Measurements from ENCODE around the gene CERS6.

The CERS6 gene

GRCh38 chr2:168443818-168444217 is 12.3 kb upstream of the CERS6 start:
- no peak for DNase-seq

DNA sequence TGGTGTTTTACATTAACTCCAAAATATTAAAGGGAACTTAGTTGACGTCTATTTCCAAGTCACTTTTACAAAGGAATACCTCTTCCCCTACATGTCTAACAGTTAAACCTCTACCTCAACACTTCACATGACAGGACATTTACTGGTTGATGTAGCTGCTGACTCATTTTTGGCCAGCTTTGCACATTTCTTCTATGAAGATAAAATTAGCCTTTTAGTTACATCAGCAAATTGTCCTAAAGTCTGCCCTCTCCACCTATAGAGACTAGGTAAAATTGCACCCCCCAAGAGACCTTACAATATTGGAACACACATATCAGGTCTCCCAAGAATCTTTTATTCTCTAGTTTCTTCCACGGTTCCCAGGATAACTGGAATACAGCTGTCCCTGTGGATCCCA is 10.1 kb upstream of the CERS6 start:
- no peak for DNase-seq

DNA sequence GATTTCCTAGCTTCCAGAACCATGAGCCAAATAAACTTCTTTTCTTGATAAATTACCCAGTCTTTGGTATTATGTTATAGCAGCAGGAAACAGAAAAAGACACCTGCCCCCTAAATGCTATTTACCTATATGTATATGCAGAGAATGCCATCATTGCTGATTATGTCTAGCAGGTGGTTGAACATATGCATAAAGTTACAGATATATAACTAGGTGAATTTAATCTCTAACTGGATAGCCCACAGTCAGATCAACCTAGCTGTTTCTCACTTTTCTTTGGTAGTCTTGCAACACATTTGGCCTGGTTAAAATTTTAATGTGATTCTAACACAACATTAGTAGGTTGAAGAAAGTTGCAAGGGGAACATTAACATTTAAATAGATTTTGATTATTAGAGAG is 7.1 kb upstream of the CERS6 start:
- no peak for DNase-seq

GRCh38 chr2:168449419-168449818 is 6.7 kb upstream of the CERS6 start:
- DNase-seq = no peak

DNA sequence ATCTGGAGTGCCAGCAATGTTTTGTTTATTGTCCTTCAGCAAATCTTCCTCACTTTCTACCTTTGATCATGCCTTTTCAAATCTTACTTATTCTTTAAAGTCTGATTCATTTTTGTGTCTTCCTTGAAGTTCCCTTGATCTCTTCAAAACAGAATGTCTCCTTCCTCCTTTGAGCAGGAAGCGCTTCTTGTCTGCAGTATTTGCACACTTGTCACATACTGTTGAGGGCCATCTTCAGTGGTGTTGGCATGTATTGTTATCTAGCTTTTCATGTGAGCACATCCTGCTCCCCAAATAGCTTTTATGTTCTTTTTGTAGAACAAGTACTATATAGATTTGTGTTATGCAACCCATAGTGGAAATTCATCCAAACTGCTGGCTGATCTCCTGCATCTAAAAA is 5.9 kb upstream of the CERS6 start:
- no peak for DNase-seq

DNA sequence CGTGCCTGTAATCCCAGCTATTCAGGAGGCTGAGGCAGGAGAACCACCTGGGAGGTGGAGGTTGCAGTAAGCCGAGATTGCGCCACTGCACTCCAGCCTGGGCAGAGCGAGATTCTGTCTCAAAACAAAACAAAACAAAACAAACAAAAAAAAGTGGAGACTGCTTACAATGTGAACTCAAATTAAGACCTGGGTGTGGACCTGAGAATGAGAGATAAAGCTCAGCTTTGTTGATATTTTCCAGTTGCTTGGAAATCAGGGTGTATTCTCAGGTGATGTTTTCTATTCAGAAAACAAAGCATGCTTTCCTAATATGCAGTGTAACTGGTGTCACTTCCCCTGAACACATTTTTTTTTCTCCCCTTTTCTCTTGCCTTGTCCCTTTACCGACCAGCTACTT is 5.3 kb upstream of the CERS6 start:
- DNase-seq = no peak

DNA sequence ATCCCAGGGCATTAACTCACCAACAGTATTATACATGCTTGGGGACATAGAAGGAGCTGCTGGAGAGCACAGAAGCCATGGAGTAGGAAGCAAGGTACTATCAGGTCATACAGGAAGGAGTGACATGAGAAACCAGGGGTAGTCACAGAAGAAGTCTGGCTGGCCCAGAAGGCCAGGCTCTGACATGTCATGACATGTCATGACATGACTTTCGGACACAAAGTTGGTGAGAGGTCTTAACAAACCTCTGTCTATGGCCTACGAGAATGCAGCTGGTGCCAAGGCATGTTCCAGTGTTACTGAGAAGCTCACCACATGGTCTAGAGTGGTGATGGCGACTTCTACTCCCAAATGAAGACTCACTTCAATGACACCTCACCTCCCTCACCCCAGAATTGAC is 3.3 kb upstream of the CERS6 start:
- DNase-seq = no peak

DNA sequence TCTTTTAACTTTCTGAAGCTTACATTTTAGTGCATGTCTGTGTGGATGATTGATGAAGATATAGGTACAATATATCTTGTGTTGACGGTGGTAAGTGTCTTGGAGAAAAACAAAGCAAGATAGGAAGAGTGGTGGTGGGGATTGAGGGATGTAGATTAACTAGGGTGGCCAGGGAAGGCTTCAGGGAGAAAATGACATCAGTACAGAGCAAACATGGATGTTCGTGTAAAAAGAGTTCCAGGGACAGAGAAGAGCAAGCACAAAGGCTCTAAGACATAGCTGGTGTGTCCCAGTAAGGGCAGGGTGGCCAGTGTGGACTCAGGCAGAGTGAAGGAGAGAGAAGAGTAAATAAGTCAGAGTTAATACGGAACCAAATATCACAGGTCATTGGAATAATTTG is 2.7 kb upstream of the CERS6 start:
- DNase-seq = no peak

- DNase-seq = no peak
These were observed 1.1 kb upstream of the CERS6 start for GRCh38 chr2:168454737-168455644.

- no peak for DNase-seq
These were observed 583 bp downstream of the CERS6 start for GRCh38 chr2:168456521-168457189.

DNA sequence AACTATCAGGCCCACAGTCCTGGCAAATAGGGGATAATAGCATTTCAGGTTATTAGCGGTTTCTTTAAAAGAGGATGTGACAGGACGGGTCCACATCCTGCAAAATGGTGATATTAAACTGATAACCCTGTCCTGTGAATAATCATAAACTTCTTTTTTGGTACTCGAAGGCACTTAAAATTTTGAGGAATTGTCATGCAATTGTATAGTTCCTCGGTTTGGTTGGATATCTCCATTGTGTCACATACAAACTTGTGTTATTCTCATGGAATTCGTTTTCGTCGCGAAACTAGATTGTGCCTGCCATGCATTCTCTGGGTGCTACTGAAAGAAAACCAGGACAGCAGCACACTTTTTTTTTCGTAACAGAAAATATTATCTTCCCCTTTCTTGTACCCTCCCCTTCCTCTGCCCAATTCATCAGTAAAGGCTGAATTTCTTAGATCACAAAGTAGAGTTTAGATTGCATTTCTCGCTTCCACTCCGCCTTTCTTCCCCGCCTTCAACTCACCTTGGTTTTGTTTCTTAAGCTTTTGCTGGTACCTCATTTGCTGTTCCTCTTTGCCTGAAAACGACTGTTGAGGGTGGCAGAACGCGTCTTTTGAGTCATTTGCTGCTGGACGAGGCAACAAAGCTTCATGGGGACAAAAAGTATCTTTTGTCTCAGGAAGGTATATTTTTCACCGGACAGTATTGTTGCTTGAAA is 1.3 kb downstream of the CERS6 start:
- DNase-seq = no peak

DNA sequence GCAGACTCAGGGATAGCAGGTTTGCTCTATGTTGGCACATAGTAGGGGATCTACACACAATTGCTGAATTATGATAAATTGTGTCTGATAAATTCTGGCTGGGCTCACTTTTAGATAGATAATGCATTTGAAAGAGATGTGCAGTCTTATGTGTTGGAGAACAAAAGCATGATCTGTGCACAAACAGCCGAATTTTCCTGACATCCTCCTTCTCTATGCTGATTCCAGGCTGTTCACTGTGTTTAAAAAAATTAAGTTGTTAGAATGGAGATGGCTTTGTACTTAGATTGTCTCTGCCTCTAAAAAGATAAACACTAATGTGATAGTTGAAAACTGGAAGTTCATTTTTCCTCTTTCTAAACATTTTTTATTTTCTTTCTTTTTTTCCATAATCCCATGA is 2.1 kb downstream of the CERS6 start:
- DNase-seq = no peak

GRCh38 chr2:168459256-168459655 is 3.2 kb downstream of the CERS6 start:
- DNase-seq = no peak

GRCh38 chr2:168460571-168460970 is 4.5 kb downstream of the CERS6 start:
- DNase-seq = no peak

- DNase-seq = no peak
These were observed 5.3 kb downstream of the CERS6 start for GRCh38 chr2:168461178-168461941.

- no peak for DNase-seq
These were observed 5.9 kb downstream of the CERS6 start for GRCh38 chr2:168461942-168462331.

DNA sequence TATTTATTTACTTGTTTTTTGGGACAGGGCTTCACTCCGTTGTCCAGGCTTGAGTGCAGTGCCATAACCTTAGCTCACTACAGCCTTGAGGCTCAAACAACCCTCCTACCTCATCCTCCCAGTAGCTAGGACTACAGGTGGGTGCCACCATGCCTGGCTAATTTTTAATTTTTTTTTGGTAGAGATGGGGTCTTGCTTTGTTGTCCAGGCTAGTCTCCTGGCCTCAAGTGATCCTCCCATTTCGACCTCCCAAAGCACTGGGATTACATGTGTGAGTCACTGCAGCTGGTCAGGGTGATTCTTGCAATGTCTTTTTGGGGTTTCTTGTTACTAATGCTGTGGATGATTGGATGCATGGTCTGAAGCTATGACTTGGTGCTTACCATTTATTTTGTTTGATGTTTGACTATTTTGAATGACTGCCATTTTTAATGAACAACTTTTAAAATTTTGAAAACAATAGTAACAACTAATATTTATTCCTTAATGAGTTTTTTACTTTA is 6.5 kb downstream of the CERS6 start:
- DNase-seq = no peak

DNA sequence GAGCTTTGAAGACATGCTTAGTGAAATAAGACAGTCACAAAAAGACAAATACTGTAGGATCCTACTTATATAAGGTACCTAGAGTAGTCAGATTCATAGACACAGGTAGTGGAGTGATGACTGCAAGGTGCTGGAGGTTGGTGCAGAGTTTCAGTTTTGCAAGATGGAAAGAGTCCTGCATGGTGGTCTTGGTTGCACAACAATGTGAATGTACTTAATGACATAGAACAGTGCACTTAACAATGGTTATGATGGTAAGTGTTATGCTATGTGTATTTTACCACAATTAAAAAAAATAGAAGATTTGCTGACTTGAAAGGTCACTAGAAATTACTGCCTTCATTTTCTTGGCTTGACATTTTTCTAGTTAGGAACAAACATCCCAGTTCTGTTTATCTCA is 9.5 kb downstream of the CERS6 start:
- DNase-seq = no peak

DNA sequence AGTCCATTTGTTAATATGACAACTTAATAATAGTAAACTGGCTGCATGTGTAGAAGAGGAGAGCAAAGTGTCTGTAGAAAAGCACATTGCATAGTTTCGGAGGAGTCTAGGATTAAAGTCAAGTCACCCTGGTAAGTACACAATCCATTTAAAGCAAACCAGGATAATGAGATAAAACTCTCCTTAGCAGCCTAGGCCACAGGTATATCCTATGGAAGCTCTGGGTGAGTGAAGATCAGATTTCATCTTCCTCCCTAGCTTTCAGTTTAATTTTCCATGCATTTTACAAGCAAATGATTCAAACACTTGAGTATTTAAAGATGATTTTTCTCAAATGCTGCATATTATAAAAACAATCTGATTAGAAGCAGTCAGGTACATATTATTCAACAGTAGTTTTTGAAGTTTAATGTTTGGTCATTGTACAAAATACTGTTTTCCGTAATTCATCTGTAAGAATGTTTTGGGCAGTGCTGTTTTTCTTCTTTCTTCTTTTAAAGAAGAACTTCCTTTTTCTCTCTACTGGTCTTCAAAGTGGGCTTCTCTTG is 10.2 kb downstream of the CERS6 start:
- DNase-seq = no peak

DNA sequence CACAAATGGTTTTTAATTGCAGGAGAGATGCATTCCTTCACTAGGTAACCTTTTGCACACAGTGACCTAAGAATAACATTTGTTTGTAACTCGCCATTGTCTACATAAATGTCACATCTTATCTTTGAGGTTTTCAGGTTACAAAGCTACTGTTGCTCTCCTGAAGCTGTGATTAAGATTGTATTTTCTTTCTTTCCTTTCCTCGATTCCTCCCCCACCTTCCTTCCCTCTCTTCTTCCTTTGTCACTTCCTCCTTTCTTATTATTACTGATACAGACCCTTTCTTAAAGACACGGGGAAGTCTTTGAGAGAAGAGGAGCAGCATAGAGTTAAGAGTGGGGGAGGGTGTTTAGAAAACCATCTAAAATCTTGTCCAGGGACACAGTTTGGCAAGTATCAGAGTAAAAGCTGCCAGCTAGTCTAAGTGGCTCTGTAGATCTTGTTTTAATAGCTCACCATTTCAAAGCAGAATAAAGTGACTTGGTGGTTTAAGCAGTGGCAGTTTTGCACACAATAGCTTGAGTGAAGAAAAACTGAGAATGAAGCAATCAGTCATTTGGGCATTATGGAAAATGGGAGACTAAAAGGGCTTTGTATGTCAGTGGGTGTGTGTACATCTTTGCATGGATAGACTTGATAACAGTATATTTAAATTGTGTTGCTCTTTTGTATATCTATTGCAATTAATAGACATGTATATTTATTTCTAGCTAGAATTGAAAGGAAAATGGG is 10.9 kb downstream of the CERS6 start:
- no peak for DNase-seq

- no peak for DNase-seq
These were observed 11.7 kb downstream of the CERS6 start for GRCh38 chr2:168467729-168468128.

- DNase-seq = no peak
These were observed 12.3 kb downstream of the CERS6 start for GRCh38 chr2:168468354-168468753.

Data from effector CD8-positive, alpha-beta T cell (primary cell).